GM19463 (cell line): ENCODE data around the gene SLC35A4.
"Not testable (repeated sequence)": the region's sequence is repeated elsewhere in the genome, so short reads cannot be mapped to it uniquely, and the experiment has no call there.

Experiments used
- ATAC-seq: cut with Tn5 transposase; IDR thresholded peaks from one replicate; pipeline ENCODE4 v1.9.1; 2021; ENCODE audit warnings: mild to moderate bottlenecking, moderate library complexity; ENCODE audit not compliant: unreplicated experiment

SLC35A4 gene

GRCh38 chr5:140557965-140558364 lies 6.7 kb upstream of the SLC35A4 start:
- ATAC-seq, result no peak

GRCh38 chr5:140558542-140558941 lies 6.1 kb upstream of the SLC35A4 start:
- ATAC-seq, result no peak

GRCh38 chr5:140560227-140560626 lies 4.4 kb upstream of the SLC35A4 start:
- no peak for ATAC-seq

- ATAC-seq, result no peak
These were observed 2.7 kb upstream of the SLC35A4 start for GRCh38 chr5:140561753-140562523.

GRCh38 chr5:140563596-140563995 lies 1.0 kb upstream of the SLC35A4 start:
- ATAC-seq, result no peak

- no peak for ATAC-seq
These were observed 574 bp downstream of the SLC35A4 start for GRCh38 chr5:140565024-140565779.

- ATAC-seq, result no peak
These were observed 1.1 kb downstream of the SLC35A4 start for GRCh38 chr5:140565780-140566095.

GRCh38 chr5:140566665-140567064 lies 2.0 kb downstream of the SLC35A4 start:
- no peak for ATAC-seq

GRCh38 chr5:140567136-140567818 lies 2.6 kb downstream of the SLC35A4 start:
- no peak for ATAC-seq

GRCh38 chr5:140567871-140568270 lies 3.2 kb downstream of the SLC35A4 start:
- no peak for ATAC-seq

- ATAC-seq, result no peak
These were observed 3.9 kb downstream of the SLC35A4 start for GRCh38 chr5:140568443-140569063.

- ATAC-seq, result peak; percentile 20
These were observed 4.6 kb downstream of the SLC35A4 start for GRCh38 chr5:140569197-140569596.

GRCh38 chr5:140570058-140570457 lies 5.4 kb downstream of the SLC35A4 start:
- no peak for ATAC-seq

- ATAC-seq, result no peak
These were observed 5.9 kb downstream of the SLC35A4 start for GRCh38 chr5:140570488-140570887.

GRCh38 chr5:140571105-140571504 lies 6.5 kb downstream of the SLC35A4 start:
- no peak for ATAC-seq

GRCh38 chr5:140573683-140574082 lies 9.1 kb downstream of the SLC35A4 start:
- ATAC-seq, result no peak

GRCh38 chr5:140574165-140574564 lies 9.5 kb downstream of the SLC35A4 start:
- ATAC-seq, result no peak

GRCh38 chr5:140575309-140575708 lies 10.7 kb downstream of the SLC35A4 start:
- no peak for ATAC-seq

GRCh38 chr5:140576776-140577201 lies 12.2 kb downstream of the SLC35A4 start:
- ATAC-seq, result no peak

GRCh38 chr5:140579188-140579747 lies 14.6 kb downstream of the SLC35A4 start:
- ATAC-seq, result not testable (repeated sequence)

GRCh38 chr5:140587495-140587894 lies 22.9 kb downstream of the SLC35A4 start:
- no peak for ATAC-seq
